ENCODE measurements around the gene MYRF. TPM values are rescaled to one million over a fixed set of nuclear protein-coding genes. Genes with fewer than 3 reads are reported as not detected.

The MYRF gene
- total RNA-seq, 1 donor from 2014 or later = 0.82 TPM

DNA sequence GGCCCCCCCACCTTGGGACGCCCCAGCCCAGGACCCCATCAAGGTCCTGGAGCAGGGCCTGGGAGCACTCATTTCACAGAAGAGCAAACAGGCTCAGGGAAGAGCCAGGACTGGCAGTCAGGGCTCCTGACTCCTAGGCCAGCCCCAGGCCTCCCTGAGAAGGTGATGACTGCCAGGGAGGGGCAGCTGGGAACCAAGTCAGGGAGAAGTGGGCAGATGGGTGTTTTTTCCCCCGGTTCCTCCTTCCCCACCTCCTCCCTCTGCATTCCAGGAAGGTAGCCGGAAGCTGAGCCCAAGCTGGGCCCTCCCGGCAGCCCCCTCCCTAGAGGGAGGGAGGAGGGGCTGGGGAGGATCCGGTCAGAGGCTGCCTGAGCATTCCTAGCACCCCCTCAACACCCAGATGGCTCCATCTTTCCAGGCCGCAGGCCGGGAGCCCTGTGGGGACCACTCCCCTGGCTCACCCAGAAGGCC, 19.6 kb downstream of the MYRF start:
- FAIRE-seq (no peak), DNase-seq (ENCODE audit: low spot score in 2 of 2) (no peak)

- no peak for DNase-seq (ENCODE audit: low spot score in 2 of 2)
- no peak for FAIRE-seq
Measured at GRCh38 chr11:61773356-61773755, 20.9 kb downstream of the MYRF start.

GRCh38 chr11:61773809-61774208, 21.4 kb downstream of the MYRF start:
- DNase-seq (ENCODE audit: low spot score in 2 of 2) = no peak
- no peak for FAIRE-seq

- FAIRE-seq (no peak), DNase-seq (ENCODE audit: low spot score in 2 of 2) (no peak)
Measured at GRCh38 chr11:61774411-61774810, 22.0 kb downstream of the MYRF start.

DNA sequence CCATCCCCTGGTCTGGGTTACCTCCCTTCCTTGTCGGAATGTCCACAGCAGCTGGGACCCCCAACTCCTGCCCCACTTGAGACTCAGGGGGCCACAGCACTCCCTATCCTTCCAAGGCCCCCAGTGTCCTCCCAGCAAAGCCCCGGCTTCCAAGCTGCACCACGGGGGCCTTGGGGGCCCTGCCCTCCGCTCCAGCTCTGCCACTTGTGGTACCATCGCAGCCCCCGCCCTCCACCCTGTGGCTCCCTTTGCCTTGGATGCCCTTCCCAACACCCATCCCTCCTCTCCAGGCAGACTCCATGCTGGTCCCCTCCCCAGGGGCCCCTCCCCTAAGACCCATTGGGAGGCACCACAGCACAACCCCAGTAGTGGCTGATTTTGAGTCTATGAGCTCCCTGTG, 22.7 kb downstream of the MYRF start:
- no peak for FAIRE-seq
- no peak for DNase-seq (ENCODE audit: low spot score in 2 of 2)

DNA sequence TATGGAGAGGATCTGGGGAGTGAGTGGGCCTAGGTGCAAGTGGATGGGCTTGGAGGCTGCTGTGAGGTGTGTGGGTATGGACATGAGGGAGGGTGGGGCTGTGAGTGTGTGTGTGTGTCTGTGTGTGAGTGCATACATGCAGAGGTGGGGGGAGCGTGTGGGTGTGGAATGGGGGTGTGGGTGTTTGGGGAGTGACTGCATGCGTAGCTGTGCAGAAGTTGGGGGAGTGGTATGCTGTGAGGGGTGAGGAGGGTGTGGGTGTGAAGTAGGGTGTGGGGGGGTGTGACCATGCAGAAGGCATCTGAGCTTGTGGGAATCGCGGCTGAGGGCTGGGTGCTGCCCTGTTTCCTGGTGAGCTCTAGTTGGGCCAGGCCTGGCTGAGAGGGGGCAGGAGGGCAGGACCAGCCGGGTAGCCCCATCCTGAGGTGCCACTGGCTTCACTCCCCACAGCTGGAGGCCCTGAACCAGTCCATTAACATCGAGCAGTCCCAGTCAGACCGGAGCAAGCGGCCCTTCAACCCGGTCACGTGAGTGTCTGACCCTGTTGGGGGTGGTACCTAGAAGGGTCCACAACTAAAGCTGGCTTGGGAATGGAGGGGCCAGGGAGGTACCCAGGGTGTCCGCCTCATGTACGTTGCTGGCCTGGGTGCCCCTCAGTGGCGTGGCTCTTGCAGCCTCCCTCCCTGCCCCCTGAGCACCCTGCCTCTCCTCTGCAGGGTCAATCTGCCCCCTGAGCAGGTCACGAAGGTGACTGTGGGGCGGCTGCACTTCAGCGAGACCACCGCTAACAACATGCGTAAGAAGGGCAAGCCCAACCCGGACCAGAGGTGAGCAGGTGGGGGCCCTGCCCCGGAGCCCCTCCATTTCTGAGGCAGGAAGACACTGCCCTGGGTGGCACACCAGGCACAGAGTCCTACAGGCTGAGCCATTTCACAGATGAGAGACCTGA, 23.4 kb downstream of the MYRF start:
- no peak for DNase-seq (ENCODE audit: low spot score in 2 of 2)
- FAIRE-seq = no peak

DNA sequence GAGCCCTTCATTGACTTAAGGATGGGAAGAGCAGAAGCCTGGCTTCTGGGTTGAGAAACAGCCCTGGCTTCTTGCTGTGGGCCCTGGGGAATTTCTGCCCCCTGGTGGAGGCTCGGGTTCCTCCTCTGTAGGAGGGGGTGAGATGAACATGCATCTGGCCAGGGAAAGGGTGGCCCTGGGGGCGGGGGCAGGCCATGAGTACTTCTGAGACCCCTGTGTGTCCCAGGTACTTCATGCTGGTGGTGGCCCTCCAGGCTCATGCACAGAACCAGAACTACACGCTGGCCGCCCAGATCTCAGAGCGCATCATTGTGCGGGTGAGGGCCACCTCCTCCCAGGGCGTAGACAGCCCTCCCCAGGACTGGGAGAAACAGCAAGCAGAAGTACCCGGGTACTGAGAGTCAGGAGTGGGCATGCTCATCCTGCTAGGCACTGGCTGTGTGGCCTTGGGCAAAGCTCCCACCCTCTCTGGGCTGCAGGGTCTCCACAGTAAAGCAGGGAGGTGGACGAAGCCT, 24.2 kb downstream of the MYRF start:
- DNase-seq (ENCODE audit: low spot score in 2 of 2) = peak; percentile 75 to 78
- no peak for FAIRE-seq

DNA sequence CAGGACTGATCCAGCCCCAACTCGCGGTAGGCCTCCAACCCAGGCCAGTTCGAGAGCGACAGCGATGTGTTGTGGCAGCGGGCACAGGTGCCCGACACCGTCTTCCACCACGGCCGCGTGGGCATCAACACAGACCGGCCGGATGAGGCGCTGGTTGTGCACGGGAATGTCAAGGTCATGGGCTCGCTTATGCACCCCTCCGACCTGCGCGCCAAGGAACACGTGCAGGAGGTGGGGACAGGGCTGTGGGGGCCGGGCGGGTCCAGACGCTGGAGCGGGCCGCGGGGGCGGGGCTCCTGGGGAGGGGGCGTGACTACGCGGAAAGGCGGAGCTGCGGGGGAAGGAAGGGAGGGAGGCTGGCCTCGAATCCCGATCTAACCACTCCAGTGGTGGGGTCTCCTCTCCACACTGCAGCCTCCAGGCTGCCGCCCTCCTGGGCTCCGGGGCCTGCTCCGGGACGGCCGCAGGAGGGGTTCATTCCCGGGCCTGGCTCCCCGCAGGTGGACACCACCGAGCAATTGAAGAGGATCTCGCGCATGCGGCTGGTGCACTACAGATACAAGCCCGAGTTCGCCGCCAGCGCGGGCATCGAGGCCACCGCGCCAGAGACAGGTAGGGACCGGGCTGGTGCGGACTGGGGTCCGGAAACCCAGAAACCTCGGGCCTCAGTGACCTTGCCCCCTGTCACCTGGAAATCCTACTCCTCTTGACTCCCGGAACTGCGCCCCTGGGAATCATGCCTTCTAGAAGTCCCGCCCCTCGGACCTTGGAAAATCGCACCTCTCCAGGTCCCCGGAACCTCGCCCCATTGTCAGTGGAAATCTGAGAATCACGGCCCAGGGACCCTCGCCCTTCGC, 25.0 kb downstream of the MYRF start:
- no peak for FAIRE-seq
- DNase-seq (ENCODE audit: low spot score in 2 of 2) = peak in 1 of 2 donors; percentile 85

DNA sequence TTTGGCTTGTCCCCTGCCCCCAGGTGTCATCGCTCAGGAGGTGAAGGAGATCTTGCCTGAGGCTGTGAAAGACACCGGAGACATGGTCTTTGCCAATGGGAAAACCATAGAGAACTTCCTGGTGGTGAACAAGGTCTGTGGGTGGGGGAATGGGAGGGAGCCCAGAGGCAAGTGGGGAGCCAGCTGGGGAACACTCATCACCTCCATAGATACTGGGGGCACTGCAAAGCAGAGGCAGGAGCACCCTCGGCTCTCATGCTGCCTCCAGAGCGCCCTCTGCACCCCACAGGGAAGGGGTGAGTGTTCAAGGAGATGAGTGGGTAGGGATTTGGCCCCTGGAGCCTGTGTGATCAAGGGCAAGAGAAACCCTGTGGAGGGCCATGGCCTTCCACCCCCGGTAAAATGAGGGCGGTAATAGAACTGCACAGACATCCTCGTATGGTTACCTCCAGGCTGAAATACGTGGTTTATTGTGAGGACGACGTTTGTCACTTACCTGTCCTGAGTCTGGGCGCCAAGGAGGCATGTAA, 26.0 kb downstream of the MYRF start:
- DNase-seq (ENCODE audit: low spot score in 2 of 2) (no peak), FAIRE-seq (no peak)

DNA sequence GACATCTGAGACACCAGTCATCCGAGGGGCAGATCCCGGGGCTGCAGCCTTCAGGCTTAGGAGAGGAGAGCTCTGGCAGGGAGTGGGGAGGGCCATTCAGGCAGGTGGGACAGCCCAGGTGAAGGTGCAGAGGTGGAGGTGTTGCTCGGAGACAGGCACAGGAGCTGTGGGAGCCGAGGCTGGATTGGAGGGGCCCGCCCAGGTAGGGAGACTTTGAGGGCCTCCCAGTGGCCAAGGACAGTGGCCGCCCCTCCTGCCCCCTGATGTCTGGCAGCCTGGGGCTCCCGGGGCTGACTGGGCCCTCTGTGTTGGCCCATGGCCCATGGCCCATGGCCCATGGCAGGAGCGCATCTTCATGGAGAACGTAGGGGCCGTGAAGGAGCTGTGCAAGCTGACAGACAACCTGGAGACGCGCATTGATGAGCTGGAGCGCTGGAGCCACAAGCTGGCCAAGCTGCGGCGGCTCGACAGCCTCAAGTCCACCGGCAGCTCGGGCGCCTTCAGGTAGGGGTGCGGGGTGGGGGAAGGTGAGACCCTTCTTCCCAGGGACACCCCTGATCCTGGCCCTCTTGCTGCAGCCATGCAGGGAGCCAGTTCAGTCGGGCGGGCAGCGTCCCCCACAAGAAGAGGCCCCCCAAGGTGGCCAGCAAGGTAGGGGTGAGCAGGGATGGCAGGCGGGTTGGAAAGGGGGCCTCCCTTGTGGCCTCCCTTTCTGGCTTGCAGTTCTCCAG, 26.6 kb downstream of the MYRF start:
- no peak for FAIRE-seq
- no peak for DNase-seq (ENCODE audit: low spot score in 2 of 2)

DNA sequence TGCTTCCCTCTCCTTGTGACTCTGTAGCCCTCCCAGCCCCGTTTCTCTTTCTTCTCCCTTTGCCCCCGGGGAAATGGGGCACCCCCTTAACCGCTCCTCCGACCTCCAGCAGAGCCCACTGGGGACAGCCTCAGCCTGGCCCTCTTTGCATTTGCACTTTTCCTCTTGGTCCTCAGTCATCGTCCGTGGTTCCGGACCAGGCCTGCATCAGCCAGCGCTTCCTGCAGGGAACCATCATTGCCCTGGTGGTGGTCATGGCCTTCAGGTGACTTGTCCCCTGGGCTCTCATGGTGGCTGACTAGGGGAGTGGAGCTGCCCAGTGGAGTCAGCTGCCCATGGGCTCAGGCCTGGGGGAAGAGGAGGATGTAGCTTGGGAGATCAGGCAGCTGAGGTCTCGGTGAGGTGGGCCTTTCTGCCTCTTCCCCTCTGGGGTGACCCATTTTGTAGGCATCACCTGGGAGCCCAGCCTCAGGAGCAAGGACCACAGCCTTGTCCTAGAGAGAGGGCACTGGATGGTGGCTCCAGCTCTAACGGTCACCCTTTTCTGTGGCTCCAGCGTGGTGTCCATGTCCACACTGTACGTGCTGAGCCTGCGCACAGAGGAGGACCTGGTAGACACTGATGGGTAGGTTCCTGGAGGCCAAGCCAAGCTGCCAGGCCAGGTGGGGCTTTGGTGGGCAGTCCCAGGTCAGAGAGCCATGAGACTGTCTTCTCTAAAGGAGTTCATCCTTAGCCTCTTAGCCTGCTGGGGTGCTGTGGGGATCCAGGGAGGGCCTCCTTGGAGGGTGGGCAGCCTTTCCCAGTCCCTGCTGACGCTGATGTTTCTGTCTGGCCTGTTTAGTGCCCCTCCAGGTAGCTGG, 27.5 kb downstream of the MYRF start:
- no peak for FAIRE-seq

GRCh38 chr11:61780581-61781162, 28.2 kb downstream of the MYRF start:
- DNase-seq (ENCODE audit: low spot score in 2 of 2) (no peak), FAIRE-seq (no peak)

More for the DNA sequence above, 27.5 kb downstream of the MYRF start:
- DNase-seq (ENCODE audit: low spot score in 2 of 2) = no peak

DNA sequence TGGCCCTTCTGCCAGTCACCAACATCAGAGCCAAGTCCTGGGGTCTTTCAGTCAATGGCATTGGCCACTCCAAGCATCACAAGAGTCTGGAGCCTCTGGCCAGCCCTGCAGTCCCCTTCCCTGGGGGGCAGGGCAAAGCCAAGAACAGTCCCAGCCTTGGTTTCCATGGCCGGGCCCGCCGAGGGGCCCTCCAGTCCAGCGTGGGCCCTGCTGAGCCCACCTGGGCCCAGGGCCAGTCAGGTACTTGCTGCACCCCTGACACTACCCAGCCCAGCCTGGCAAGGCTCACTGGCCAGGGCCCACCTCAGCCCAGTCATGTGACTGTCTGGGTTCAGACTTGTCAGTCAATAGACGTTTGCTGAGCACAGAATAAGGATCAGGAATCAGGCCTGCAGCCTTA, 29.1 kb downstream of the MYRF start:
- DNase-seq (ENCODE audit: low spot score in 2 of 2) = no peak
- no peak for FAIRE-seq

GRCh38 chr11:61782299-61782698, 29.9 kb downstream of the MYRF start:
- no peak for FAIRE-seq

GRCh38 chr11:61782841-61783240, 30.4 kb downstream of the MYRF start:
- FAIRE-seq = no peak
- no peak for DNase-seq (ENCODE audit: low spot score in 2 of 2)

More at GRCh38 chr11:61782299-61782698, 29.9 kb downstream of the MYRF start:
- no peak for DNase-seq (ENCODE audit: low spot score in 2 of 2)

GRCh38 chr11:61783717-61784505, 31.5 kb downstream of the MYRF start:
- FAIRE-seq (no peak), DNase-seq (ENCODE audit: low spot score in 2 of 2) (no peak)

DNA sequence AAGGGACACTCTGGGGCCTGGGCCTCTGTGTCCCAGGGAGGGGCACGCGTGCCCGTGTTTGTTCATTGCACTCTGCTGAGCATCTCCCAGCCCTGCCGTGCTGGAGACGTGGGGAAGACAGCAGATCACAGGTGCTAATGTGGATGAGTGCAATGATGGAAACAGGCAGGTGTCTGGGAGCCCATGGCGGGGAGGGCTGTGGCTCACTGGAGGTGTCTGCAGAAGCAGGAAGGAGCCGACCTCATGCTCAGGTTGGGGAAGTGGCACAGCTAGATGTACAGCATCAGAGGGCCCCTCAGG, 32.0 kb downstream of the MYRF start:
- no peak for DNase-seq (ENCODE audit: low spot score in 2 of 2)
- FAIRE-seq = no peak

DNA sequence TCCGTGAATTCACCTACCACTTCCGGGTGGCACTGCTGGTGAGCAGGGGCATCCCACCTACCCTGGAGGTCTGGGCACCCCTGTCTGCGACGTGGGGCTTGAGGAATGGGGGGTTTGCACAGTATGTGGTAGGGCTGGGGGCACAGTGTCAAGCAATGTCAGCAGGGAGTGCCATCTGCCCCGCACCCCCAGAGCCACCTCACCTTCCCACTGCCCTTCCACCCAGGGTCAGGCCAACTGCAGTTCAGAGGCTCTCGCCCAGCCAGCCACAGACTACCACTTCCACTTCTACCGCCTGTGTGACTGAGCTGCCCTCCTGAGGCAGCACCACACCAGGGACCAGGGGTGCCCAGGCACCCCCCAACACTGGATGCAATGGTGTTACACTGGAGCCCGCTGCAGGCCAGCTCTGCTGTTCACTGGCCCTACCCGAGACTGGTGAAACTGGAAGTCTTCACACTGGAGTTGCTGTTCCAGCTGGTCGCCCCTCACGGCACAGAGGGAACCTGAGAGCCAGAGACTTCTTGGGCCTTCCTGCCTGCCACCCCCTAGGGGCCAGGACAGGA, 33.5 kb downstream of the MYRF start:
- DNase-seq (ENCODE audit: low spot score in 2 of 2) = no peak
- FAIRE-seq = no peak
